Measurements from ENCODE around the gene EEPD1.
"Not testable (repeated sequence)": the region's sequence is repeated elsewhere in the genome, so short reads cannot be mapped to it uniquely, and the experiment has no call there.

EEPD1 gene

GRCh38 chr7:36232971-36233550 is 80.0 kb downstream of the EEPD1 start:
- DNase-seq (ENCODE audit: low read depth, low spot score), result no peak
- no peaks in the 10 kb centered on the region for H3K36me3 ChIP-seq (ENCODE audit: insufficient read depth, low read length)
- no peak overlapping the region for H3K9ac ChIP-seq (ENCODE audit: insufficient read length)
- H3K4me3 ChIP-seq, result no peak overlapping the region
- H3K27ac ChIP-seq, result no peak overlapping the region
- no peaks in the 10 kb centered on the region for H3K9me3 ChIP-seq (ENCODE audit: low read depth, low read length)
- no peak for TF ChIP-seq EZH2 (IDR thresholded peaks at IDR 0.05)
- no peak for TF ChIP-seq POLR2AphosphoS5 (IDR thresholded peaks at IDR 0.05; ENCODE audit: borderline replicate concordance, low read depth, low read length)
- TF ChIP-seq FOXP2 (optimal IDR thresholded peaks at IDR 0.05; ENCODE audit: control extremely low read depth, extremely low read length, insufficient read depth), result no peak

- H3K36me3 ChIP-seq (ENCODE audit: insufficient read depth, low read length), result no peaks in the 10 kb centered on the region
- TF ChIP-seq EZH2 (IDR thresholded peaks at IDR 0.05), result no peak
- TF ChIP-seq FOXP2 (optimal IDR thresholded peaks at IDR 0.05; ENCODE audit: control extremely low read depth, extremely low read length, insufficient read depth), result no peak
- TF ChIP-seq POLR2AphosphoS5 (IDR thresholded peaks at IDR 0.05; ENCODE audit: borderline replicate concordance, low read depth, low read length), result no peak
- no peak overlapping the region for H3K4me3 ChIP-seq
- no peak for DNase-seq (ENCODE audit: low read depth, low spot score)
- H3K9me3 ChIP-seq (ENCODE audit: low read depth, low read length), result no peaks in the 10 kb centered on the region
- no peak overlapping the region for H3K9ac ChIP-seq (ENCODE audit: insufficient read length)
- H3K27ac ChIP-seq, result no peak overlapping the region
Observed at GRCh38 chr7:36236073-36236472, 83.0 kb downstream of the EEPD1 start.

- Histone ChIP-seq H3K9me3 (ENCODE audit: low read depth, low read length) (no peaks in the 10 kb centered on the region), H3K4me3 (no peak overlapping the region), H3K27ac (no peak overlapping the region), H3K36me3 (ENCODE audit: insufficient read depth, low read length) (no peaks in the 10 kb centered on the region), H3K9ac (ENCODE audit: insufficient read length) (no peak overlapping the region)
- no peak for DNase-seq (ENCODE audit: low read depth, low spot score)
- TF ChIP-seq POLR2AphosphoS5 (IDR thresholded peaks at IDR 0.05; ENCODE audit: borderline replicate concordance, low read depth, low read length) (no peak), FOXP2 (optimal IDR thresholded peaks at IDR 0.05; ENCODE audit: control extremely low read depth, extremely low read length, insufficient read depth) (no peak), EZH2 (IDR thresholded peaks at IDR 0.05) (no peak)
Observed at GRCh38 chr7:36238138-36238537, 85.1 kb downstream of the EEPD1 start.

GRCh38 chr7:36243356-36243755 is 90.3 kb downstream of the EEPD1 start:
- DNase-seq (ENCODE audit: low read depth, low spot score); H3K27ac ChIP-seq; H3K9me3 ChIP-seq (ENCODE audit: low read depth, low read length); H3K9ac ChIP-seq (ENCODE audit: insufficient read length); H3K4me3 ChIP-seq; H3K36me3 ChIP-seq (ENCODE audit: insufficient read depth, low read length): not testable (repeated sequence)

GRCh38 chr7:36244001-36244400 is 90.9 kb downstream of the EEPD1 start:
- H3K27ac ChIP-seq; H3K36me3 ChIP-seq (ENCODE audit: insufficient read depth, low read length); DNase-seq (ENCODE audit: low read depth, low spot score); H3K4me3 ChIP-seq; H3K9ac ChIP-seq (ENCODE audit: insufficient read length); H3K9me3 ChIP-seq (ENCODE audit: low read depth, low read length): not testable (repeated sequence)

- H3K4me3 ChIP-seq, result no peak overlapping the region
- no peak for TF ChIP-seq FOXP2 (optimal IDR thresholded peaks at IDR 0.05; ENCODE audit: control extremely low read depth, extremely low read length, insufficient read depth)
- TF ChIP-seq EZH2 (IDR thresholded peaks at IDR 0.05), result no peak
- no peak for TF ChIP-seq POLR2AphosphoS5 (IDR thresholded peaks at IDR 0.05; ENCODE audit: borderline replicate concordance, low read depth, low read length)
- no peaks in the 10 kb centered on the region for H3K9me3 ChIP-seq (ENCODE audit: low read depth, low read length)
- no peaks in the 10 kb centered on the region for H3K36me3 ChIP-seq (ENCODE audit: insufficient read depth, low read length)
- H3K27ac ChIP-seq, result no peak overlapping the region
- DNase-seq (ENCODE audit: low read depth, low spot score), result no peak
- no peak overlapping the region for H3K9ac ChIP-seq (ENCODE audit: insufficient read length)
Observed at GRCh38 chr7:36244429-36244828, 91.4 kb downstream of the EEPD1 start.

- DNase-seq (ENCODE audit: low read depth, low spot score), result no peak
- no peak for TF ChIP-seq POLR2AphosphoS5 (IDR thresholded peaks at IDR 0.05; ENCODE audit: borderline replicate concordance, low read depth, low read length)
- TF ChIP-seq EZH2 (IDR thresholded peaks at IDR 0.05), result no peak
- TF ChIP-seq FOXP2 (optimal IDR thresholded peaks at IDR 0.05; ENCODE audit: control extremely low read depth, extremely low read length, insufficient read depth), result no peak
- H3K27ac ChIP-seq, result no peak overlapping the region
- H3K9me3 ChIP-seq (ENCODE audit: low read depth, low read length), result no peaks in the 10 kb centered on the region
- H3K36me3 ChIP-seq (ENCODE audit: insufficient read depth, low read length), result no peaks in the 10 kb centered on the region
- H3K4me3 ChIP-seq, result no peak overlapping the region
- no peak overlapping the region for H3K9ac ChIP-seq (ENCODE audit: insufficient read length)
Observed at GRCh38 chr7:36245684-36246299, 92.7 kb downstream of the EEPD1 start.

GRCh38 chr7:36249091-36249490 is 96.0 kb downstream of the EEPD1 start:
- Histone ChIP-seq H3K36me3 (ENCODE audit: insufficient read depth, low read length) (no peaks in the 10 kb centered on the region), H3K4me3 (no peak overlapping the region), H3K27ac (no peak overlapping the region), H3K9ac (ENCODE audit: insufficient read length) (no peak overlapping the region), H3K9me3 (ENCODE audit: low read depth, low read length) (no peaks in the 10 kb centered on the region)
- TF ChIP-seq EZH2 (IDR thresholded peaks at IDR 0.05), result no peak
- TF ChIP-seq POLR2AphosphoS5 (IDR thresholded peaks at IDR 0.05; ENCODE audit: borderline replicate concordance, low read depth, low read length), result no peak
- TF ChIP-seq FOXP2 (optimal IDR thresholded peaks at IDR 0.05; ENCODE audit: control extremely low read depth, extremely low read length, insufficient read depth), result no peak
- DNase-seq (ENCODE audit: low read depth, low spot score), result no peak

- no peak for TF ChIP-seq FOXP2 (optimal IDR thresholded peaks at IDR 0.05; ENCODE audit: control extremely low read depth, extremely low read length, insufficient read depth)
- no peak for TF ChIP-seq POLR2AphosphoS5 (IDR thresholded peaks at IDR 0.05; ENCODE audit: borderline replicate concordance, low read depth, low read length)
- no peak for TF ChIP-seq EZH2 (IDR thresholded peaks at IDR 0.05)
- no peak overlapping the region for H3K27ac ChIP-seq
- no peak overlapping the region for H3K4me3 ChIP-seq
- no peak overlapping the region for H3K9ac ChIP-seq (ENCODE audit: insufficient read length)
- H3K9me3 ChIP-seq (ENCODE audit: low read depth, low read length), result no peaks in the 10 kb centered on the region
- no peak for DNase-seq (ENCODE audit: low read depth, low spot score)
- H3K36me3 ChIP-seq (ENCODE audit: insufficient read depth, low read length), result no peaks in the 10 kb centered on the region
Observed at GRCh38 chr7:36253699-36254098, 100.6 kb downstream of the EEPD1 start.

GRCh38 chr7:36258510-36259259 is 105.6 kb downstream of the EEPD1 start:
- H3K9ac ChIP-seq (ENCODE audit: insufficient read length); H3K4me3 ChIP-seq: not testable (repeated sequence)

More at GRCh38 chr7:36258510-36259259, 105.6 kb downstream of the EEPD1 start:
- not testable (repeated sequence) for H3K9me3 ChIP-seq (ENCODE audit: low read depth, low read length); H3K27ac ChIP-seq; H3K36me3 ChIP-seq (ENCODE audit: insufficient read depth, low read length)
- peak; percentile 6 for DNase-seq (ENCODE audit: low read depth, low spot score)

All from SK-N-MC (cell line).